B cell (primary cell): ENCODE data around the gene MED26.

ENCODE experiments used
- EZH2 ChIP-seq: IDR thresholded peaks from 2 replicates; pipeline ENCODE4 v1.6.1; 2012; ENCODE audit warnings: borderline replicate concordance, low read depth, mild to moderate bottlenecking, moderate library complexity, low read length; ENCODE audit not compliant: insufficient read depth, poor library complexity, severe bottlenecking
- TF ChIP-seq, protein P1 (sequence below): fragments of 200-600 bp; IDR thresholded peaks from one replicate; pipeline ENCODE4 v1.8.0; 2022; ENCODE audit warnings: antibody characterized with exemption, mild to moderate bottlenecking

DNA sequence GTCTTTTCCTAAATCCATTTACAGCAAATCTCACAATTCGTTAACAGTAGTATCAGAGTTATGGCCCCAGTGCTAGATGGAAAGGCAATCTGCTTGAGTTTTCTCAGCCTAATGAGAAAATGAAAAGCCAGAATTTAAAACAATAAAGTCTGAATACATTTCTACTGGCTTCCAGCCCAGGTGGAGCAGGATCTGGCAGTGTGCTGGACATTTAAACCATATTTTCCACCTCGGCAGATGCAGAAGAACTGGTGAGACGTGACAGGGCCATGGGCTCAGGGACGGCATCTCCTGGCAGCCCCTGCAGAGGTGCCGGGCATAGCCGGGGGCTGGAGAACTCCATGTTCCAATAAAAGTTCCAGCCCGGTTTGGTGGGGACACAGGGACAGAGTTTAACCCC, 24.9 kb upstream of the MED26 start:
- TF ChIP-seq, protein P1, sequence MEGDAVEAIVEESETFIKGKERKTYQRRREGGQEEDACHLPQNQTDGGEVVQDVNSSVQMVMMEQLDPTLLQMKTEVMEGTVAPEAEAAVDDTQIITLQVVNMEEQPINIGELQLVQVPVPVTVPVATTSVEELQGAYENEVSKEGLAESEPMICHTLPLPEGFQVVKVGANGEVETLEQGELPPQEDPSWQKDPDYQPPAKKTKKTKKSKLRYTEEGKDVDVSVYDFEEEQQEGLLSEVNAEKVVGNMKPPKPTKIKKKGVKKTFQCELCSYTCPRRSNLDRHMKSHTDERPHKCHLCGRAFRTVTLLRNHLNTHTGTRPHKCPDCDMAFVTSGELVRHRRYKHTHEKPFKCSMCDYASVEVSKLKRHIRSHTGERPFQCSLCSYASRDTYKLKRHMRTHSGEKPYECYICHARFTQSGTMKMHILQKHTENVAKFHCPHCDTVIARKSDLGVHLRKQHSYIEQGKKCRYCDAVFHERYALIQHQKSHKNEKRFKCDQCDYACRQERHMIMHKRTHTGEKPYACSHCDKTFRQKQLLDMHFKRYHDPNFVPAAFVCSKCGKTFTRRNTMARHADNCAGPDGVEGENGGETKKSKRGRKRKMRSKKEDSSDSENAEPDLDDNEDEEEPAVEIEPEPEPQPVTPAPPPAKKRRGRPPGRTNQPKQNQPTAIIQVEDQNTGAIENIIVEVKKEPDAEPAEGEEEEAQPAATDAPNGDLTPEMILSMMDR: no peak
- no peak for TF ChIP-seq EZH2
